Measurements from ENCODE around the gene TMEM97.
"Not testable (repeated sequence)": the region's sequence is repeated elsewhere in the genome, so short reads cannot be mapped to it uniquely, and the experiment has no call there.

The TMEM97 gene

DNA sequence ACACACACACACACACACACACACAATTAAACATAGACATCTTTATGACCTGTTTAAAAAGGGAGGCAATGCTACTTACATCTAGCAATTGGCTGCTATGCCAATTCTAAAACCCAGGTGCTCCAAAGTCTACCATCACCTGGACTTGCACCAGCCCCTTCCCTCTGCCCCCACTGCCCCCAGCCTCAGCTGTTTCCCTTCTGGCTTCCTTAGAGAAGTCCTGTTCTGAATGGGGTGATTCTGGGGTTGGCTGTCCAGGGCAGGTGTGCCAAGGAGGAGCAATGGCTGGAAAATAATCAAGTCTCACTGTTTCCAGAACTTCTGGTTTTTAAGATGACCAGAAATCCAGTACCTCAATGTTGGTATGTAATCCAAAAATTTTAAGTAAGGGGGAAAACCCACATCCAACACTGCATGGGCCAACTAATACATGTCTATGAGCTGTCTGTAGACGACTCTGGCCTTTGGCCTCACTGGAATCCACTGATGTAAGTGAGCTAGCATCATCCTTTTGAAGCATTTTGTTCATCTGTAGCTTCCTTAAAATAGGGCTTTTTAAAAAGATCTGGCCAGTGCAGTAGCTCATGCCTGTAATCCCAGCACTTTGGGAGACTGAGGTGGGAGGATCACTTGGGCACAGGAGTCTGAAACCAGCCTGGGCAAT is 14.2 kb downstream of the TMEM97 start:
- H3K27ac ChIP-seq = no peak overlapping the region

DNA sequence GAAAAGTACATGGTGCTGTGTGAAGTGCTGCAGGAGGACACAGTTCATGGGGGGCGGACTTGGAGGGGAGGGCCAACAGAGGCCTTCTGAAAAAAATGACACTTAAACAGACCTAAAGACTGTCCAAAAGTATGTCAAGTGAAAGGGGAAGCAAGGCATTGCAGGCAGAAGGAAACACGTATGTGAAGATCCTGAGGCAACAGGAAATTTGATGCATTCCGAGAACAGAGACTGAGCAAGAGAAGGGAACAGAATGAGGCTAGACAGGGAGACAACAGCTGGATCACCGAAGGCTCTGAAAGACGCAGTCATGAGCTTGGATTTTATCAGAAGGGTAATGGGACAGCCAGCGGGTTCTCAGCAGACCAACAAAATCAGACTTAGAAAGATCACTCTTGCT is 15.2 kb downstream of the TMEM97 start:
- peak overlapping the region; percentile 69 for H3K27ac ChIP-seq
- TF ChIP-seq, protein P1, sequence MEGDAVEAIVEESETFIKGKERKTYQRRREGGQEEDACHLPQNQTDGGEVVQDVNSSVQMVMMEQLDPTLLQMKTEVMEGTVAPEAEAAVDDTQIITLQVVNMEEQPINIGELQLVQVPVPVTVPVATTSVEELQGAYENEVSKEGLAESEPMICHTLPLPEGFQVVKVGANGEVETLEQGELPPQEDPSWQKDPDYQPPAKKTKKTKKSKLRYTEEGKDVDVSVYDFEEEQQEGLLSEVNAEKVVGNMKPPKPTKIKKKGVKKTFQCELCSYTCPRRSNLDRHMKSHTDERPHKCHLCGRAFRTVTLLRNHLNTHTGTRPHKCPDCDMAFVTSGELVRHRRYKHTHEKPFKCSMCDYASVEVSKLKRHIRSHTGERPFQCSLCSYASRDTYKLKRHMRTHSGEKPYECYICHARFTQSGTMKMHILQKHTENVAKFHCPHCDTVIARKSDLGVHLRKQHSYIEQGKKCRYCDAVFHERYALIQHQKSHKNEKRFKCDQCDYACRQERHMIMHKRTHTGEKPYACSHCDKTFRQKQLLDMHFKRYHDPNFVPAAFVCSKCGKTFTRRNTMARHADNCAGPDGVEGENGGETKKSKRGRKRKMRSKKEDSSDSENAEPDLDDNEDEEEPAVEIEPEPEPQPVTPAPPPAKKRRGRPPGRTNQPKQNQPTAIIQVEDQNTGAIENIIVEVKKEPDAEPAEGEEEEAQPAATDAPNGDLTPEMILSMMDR (conservative IDR thresholded peaks at IDR 0.05) = no peak
- no peak for TF ChIP-seq ZFX (IDR thresholded peaks at IDR 0.05)

More for the DNA sequence above, 14.2 kb downstream of the TMEM97 start:
- TF ChIP-seq ZFX (IDR thresholded peaks at IDR 0.05) = no peak
- TF ChIP-seq, protein P1 (conservative IDR thresholded peaks at IDR 0.05) = no peak

DNA sequence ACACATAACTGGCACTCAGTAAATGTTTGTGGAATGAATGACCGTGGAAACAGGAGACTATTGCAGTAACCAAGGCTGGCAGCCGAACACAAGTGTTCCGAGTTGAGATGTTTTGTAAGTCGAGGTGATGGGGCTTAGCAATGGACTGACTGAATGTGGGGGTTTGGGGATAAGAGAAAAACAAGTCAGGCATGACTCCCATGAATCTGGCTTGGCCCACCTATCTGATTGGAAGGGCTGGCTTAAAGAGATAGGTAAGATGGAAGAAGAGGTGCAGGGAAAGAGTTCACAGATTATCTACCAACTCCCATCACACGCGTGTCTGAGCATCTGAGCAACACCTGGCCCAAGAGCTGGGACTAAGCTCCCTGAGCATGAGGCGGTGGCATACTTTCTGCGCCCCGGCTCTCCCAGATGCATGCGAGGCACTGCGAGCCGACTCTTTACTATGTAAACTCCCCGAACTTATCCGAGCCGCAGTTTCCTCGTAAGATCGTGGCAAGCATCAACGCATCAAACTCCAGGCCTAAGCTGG is 15.7 kb downstream of the TMEM97 start:
- H3K27ac ChIP-seq = peak overlapping the region; percentile 69
- TF ChIP-seq, protein P1 (conservative IDR thresholded peaks at IDR 0.05) = no peak
- no peak for TF ChIP-seq ZFX (IDR thresholded peaks at IDR 0.05)

DNA sequence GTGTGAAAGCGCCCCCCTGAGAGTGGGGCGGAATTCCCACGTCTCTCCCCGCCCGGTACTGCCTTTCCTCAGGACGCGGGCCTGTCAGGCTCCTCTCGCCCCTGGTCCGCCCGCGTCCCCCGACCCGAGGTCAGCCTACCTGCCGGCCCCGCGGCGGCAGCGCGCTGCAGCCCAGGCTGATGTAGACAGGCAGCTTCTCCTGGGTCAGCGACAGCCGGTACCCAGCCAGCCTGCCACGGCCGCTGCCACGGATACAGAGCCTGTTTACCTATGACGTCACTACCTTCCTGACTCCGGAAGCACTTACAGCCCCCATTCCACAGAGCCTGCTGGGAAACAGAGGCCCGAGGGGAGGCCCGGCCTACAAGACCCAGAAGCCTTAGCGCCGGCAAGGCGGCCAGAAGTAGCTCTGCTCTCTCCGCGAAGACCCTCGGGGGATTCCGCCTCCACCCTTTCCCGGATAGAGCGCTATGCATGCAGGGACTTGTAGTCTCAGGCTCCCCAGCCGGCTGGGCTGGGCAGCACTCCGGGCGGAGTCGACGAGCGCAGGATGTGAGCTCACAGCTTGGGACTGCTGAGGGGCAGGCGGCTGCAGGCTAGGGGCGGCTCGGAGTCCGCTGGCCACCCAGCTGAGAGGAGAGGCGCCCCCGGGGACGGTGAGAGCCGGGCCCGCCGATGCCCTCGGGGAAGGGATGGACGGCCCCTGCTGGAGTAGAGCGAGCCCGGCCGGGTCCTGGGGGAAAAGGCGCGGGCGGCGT is 16.4 kb downstream of the TMEM97 start, which contains the start of the genes IFT20 and TNFAIP1:
TSS of gene IFT20 (minus strand) at position 272 of the 758 bp plus-strand sequence. CDS start 3,487 bp downstream, outside the sequence.
TSS of gene TNFAIP1 (plus strand) at position 561 of the 758 bp plus-strand sequence. CDS start 3,761 bp downstream, outside the sequence.
- peak within 1 kb of the TSS; percentile 69 for H3K27ac ChIP-seq
- TF ChIP-seq, protein P1 (conservative IDR thresholded peaks at IDR 0.05) = no peak
- peak; percentile 43; the same call in 1 of the 2 replicates for TF ChIP-seq ZFX (IDR thresholded peaks at IDR 0.05)

DNA sequence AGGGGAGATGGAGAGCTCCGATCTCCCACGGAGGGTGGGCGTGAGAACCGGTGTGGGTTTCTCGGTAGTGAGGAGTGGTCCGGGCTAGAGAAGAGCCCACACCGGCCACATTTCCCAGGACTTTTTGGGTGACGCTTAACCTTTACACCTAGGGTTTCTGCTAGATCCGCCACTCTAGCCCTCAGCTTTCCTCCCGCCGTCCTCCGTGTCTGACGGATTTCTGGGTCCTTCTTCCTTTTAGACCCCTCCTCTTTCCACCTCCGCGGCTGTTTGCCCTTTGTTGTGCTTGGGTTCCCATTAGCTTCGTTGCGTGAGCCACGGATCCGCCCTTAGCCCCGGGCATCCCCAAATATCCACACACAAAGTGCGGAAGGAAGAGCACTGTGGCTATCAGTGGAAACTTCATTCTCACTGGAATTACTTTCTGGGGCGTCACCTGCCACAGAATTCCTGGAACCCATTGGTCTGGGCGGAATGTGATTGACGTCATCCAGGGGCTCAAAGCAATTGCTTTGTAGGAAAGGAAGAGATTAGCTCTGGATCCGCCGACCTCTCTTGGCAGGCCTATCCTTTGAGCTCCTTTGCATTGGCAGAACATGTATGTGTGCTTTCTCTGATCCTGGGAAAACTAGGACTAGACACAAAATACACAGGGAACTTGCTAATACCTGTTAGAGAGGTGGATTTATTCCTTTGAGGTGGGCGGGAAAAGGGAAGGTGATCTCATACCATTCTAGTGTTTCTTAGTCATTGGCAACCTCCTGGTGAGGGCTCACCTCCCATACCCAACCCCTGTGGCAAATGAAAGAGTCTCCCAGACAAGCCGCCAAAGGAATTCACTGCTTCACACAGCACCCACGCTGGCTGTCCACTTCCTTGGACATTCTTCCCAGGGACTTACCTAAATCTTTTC is 17.2 kb downstream of the TMEM97 start:
- H3K27ac ChIP-seq = peak overlapping the region; percentile 69

DNA sequence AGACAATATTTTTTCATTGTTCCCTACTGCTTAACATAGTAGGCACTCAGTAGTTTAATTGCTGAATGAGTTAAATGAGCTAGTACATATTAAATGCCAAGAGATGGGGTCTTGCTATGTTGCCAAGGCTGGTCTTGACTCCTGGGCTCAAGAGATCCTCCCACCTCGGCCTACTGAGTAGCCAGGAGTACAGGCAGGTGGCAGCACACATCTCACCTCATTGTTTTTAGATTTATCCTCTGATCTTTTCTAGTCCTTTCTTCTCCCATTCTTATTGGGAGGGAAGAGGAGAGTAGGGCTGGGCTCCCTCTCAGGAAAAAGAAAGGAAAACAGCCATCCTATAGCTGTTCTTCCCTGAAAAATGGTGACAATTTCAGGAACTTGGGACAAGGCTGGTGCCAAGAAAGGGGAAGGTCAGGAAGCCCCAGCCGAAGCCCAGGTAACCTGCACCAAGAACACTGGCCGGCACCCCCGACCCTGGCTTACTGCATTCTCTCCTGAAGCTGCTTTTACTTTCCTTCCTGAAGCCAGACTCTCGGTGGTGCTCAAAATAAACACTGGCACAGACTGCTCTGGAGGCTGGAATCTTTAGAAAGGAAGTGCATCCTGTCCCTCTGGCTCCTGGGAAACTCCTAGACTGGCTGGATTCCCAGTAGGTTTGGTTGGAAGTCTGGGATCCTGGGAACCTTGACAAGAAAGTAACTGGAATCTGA is 19.2 kb downstream of the TMEM97 start:
- no peak for TF ChIP-seq ZFX (IDR thresholded peaks at IDR 0.05)
- TF ChIP-seq, protein P1 (conservative IDR thresholded peaks at IDR 0.05) = no peak
- no peak overlapping the region for H3K27ac ChIP-seq

More for the DNA sequence above, 17.2 kb downstream of the TMEM97 start:
- TF ChIP-seq ZFX (IDR thresholded peaks at IDR 0.05) = no peak
- TF ChIP-seq, protein P1 (conservative IDR thresholded peaks at IDR 0.05) = no peak

DNA sequence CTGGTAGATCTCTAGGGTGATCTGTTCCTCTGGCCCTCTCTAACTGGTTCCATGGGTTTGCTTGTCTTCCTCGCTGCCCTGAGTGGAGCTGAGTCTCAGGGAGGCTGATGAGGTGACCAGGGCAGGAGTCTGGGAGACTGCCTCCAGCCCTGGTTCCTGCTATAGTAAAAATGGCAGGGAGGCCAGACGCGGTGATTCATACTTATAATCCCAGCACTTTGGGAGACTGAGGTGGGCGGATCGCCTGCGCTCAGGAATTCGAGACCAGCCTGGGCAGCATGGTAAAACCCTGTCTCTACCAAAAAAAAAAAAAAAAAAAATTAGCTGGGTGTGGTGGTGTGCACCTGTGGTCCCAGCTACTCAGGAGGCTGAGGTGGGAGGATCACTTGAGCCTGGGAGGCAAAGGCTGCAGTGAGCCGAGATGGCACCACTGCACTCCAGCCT is 19.8 kb downstream of the TMEM97 start:
- not testable (repeated sequence) for H3K27ac ChIP-seq
